AG04450 (cell line): ENCODE data around the gene TEX38. TPM values are rescaled to one million over a fixed set of nuclear protein-coding genes. Genes with fewer than 3 reads are reported as not detected.

Source experiments
- CTCF ChIA-PET: fragments of 300-600, 350-600 bp; formaldehyde crosslinking; extraction: SDS; loops from one replicate; lab custom pipeline; 2022; ENCODE audit warnings: antibody characterized with exemption, inconsistent platforms; lab: Charles Lee
- POLR2A ChIA-PET: fragments of 350-600 bp; formaldehyde crosslinking; extraction: SDS; loops from one replicate; lab custom pipeline; 2021; ENCODE audit warnings: antibody characterized with exemption, inconsistent platforms; lab: Yijun Ruan, JAX
- DNase-seq: peaks from one replicate; pipeline ENCODE4 v3.0.0-alpha.2; 2011; ENCODE audit warnings: low read depth, low spot score
- H3K27ac ChIP-seq: one replicate; pipeline ENCODE4 v1.5.1; 2012; ENCODE audit warnings: low read depth, low read length, control low read depth
- H3K27me3 ChIP-seq: one replicate; pipeline ENCODE4 v1.6.0; 2012; ENCODE audit warnings: low read length; ENCODE audit not compliant: control insufficient read depth, insufficient read depth
- H3K4me3 ChIP-seq: 2 replicates; pipeline ENCODE4 v1.5.1; 2011; ENCODE audit warnings: mild to moderate bottlenecking, low read depth, low read length, control low read depth
- H3K9me3 ChIP-seq: 2 replicates; pipeline ENCODE4 v1.5.1; 2012; ENCODE audit warnings: low read length; ENCODE audit not compliant: control insufficient read depth, insufficient read depth
- polyA plus RNA-seq: library from polyadenylated mRNA; depleted of rRNA; stranded (reverse); fragments of >200 nt; gene quantifications from 2 replicates; pipeline ENCODE4 v1.2.3, GENCODE V29; 2011
- TF ChIP-seq, protein P1 (sequence below): IDR thresholded peaks from 2 replicates; pipeline ENCODE4 v1.5.1; 2011; ENCODE audit warnings: low read depth, low read length, control low read depth, inconsistent platforms

Gene TEX38
- polyA plus RNA-seq, 1 experiment, result not detected

DNA sequence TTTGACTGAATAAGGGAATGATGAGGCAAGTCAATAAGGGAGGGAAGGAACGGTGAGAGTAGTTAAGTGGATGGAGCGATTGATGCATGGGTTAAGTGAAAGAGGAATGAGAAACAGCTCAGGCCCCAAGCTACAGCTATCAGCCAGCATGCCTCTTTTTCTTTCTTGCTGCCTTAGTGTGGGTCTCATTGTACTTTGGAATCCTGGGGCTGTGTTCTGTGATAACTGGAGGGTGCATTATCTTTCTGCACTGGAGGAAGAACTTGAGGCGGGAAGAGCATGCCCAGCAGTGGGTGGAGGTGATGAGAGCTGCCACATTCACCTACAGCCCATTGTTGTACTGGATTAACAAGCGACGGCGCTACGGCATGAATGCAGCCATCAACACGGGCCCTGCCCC is 1.0 kb downstream of the TEX38 start:
- no peaks in the 10 kb centered on the region for H3K27me3 ChIP-seq
- TF ChIP-seq, protein P1, sequence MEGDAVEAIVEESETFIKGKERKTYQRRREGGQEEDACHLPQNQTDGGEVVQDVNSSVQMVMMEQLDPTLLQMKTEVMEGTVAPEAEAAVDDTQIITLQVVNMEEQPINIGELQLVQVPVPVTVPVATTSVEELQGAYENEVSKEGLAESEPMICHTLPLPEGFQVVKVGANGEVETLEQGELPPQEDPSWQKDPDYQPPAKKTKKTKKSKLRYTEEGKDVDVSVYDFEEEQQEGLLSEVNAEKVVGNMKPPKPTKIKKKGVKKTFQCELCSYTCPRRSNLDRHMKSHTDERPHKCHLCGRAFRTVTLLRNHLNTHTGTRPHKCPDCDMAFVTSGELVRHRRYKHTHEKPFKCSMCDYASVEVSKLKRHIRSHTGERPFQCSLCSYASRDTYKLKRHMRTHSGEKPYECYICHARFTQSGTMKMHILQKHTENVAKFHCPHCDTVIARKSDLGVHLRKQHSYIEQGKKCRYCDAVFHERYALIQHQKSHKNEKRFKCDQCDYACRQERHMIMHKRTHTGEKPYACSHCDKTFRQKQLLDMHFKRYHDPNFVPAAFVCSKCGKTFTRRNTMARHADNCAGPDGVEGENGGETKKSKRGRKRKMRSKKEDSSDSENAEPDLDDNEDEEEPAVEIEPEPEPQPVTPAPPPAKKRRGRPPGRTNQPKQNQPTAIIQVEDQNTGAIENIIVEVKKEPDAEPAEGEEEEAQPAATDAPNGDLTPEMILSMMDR, result no peak
- no peak for DNase-seq
- H3K27ac ChIP-seq, result no peak overlapping the region
- ChIA-PET POLR2A (no interaction called here), CTCF (interaction anchor here (1.5 kb wide), 1 partner anchor 69 kb away, joined by 3 read pairs; the partner anchor contains the start of gene MKNK1)
- H3K9me3 ChIP-seq, result no peaks in the 10 kb centered on the region
- no peak overlapping the region for H3K4me3 ChIP-seq

DNA sequence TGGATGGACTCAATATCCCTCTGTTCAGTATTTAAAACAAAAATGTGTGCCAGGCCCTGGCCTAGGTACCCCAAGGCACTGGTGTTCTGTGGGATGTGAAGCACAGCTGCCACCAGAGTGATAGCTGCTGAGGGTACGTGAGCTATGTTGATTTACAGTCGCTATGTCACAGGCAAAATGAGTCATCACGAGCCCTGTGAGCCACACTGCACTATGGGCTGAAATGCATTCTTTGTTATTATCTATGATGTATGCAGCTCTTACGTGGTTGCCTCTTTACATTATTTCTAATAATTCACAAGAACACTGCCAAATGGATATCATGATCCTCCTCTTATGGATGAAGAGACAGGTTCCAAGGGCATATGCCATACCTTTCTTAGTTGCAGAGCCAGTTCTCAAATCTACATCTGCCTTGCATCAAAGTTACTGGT is 2.1 kb downstream of the TEX38 start:
- no peak for DNase-seq
- TF ChIP-seq, protein P1, result no peak
- Histone ChIP-seq H3K27ac (no peak overlapping the region), H3K27me3 (no peaks in the 10 kb centered on the region), H3K4me3 (no peak overlapping the region), H3K9me3 (no peaks in the 10 kb centered on the region)
- POLR2A ChIA-PET, result interaction anchor here (1.0 kb wide), 1 partner anchor 57 kb away, joined by 3 read pairs; the partner anchor contains the start of gene MOB3C
- CTCF ChIA-PET, result interaction anchor here (0.6 to 1.5 kb wide), 2 partner anchors 70 to 226 kb away, joined by 3 read pairs; partner anchors contain the start of gene MKNK1

DNA sequence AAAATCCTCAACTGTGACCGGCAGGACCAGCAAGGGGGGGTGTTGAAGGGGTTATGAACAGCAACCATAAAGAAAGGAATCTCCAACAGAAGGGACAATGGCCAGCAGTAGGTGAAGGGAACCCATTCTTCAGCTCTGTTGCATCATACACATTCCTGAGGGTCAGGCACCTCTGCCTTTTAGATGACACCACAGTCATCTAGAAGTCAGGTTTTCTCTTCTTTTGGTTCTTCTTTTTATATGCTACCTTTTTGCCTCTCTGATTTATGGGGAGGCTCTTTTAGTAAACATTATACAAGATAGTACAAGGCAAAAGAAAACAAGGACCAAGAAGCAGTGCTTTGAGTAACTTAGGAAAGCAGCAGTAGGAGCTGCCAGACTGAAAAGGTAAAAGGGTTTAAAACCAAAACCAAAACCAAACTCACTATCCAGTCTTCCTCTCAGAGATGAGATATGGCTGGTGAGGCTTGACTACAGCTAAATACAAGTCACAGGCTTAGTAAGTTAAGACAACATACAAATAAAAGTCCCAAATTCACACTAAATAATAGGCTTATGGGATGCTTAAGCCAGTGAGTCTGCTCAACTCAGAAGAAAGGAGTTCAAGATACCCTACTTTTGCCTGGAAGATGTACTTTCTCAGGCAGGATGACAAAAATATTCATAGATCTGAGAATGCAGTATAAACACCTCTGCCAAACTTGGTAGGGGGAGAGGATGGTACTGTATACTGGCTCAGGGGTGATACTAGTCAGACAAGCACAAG is 4.1 kb downstream of the TEX38 start:
- TF ChIP-seq, protein P1, result no peak
- H3K27ac ChIP-seq, result no peak overlapping the region
- no peak for DNase-seq
- ChIA-PET POLR2A (no interaction called here), CTCF (interaction anchor here (1.4 to 1.9 kb wide), 2 partner anchors 49 to 54 kb away, joined by 4 read pairs; no protein-coding TSS in a partner anchor)
- no peaks in the 10 kb centered on the region for H3K9me3 ChIP-seq
- no peak overlapping the region for H3K4me3 ChIP-seq
- no peaks in the 10 kb centered on the region for H3K27me3 ChIP-seq

DNA sequence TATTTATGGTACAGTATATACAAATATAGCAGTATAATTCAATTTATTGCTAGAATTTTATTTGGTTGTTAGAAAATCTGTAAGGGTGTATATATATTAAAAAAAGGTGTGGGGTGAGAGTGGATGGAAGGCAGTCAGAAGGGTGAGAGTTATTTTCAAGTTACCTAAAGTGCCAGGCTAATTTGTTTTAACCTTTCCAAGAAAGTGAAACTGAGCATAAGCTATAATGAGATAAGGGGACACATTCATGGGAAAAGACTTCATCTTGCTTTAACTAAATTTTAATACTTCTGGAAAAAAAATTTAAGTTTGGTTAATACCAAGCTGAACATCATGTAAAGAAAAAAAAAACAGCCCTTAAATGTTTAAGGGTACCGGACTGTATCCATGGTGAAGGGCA is 4.9 kb downstream of the TEX38 start:
- ChIA-PET CTCF (interaction anchor here (1.4 to 1.9 kb wide), 2 partner anchors 48 to 54 kb away, joined by 4 read pairs; no protein-coding TSS in a partner anchor), POLR2A (no interaction called here)
- Histone ChIP-seq H3K27ac (no peak overlapping the region), H3K9me3 (no peaks in the 10 kb centered on the region), H3K27me3 (no peaks in the 10 kb centered on the region), H3K4me3 (no peak overlapping the region)
- no peak for DNase-seq
- TF ChIP-seq, protein P1, result no peak

DNA sequence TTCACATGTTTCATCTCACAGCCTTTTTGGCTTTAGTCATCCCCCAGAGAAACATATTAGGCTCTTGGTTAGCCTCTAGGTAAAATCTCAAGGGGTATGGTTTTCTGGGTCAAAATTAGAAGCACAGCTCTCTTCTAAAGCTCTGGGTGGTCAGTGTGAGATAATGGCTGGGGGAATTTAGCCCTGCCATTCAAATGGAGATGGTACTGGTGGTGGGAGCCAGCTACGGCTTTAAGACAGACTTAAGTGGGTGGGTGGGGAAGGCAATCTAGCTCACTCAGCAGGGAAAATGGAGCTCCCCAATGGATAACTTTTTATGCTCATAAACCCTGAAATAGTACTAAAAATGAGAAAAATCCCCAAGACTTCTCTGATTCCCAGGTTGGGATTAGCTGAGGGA is 5.7 kb downstream of the TEX38 start:
- no peak overlapping the region for H3K27ac ChIP-seq
- CTCF ChIA-PET, result interaction anchor here (0.6 to 1.9 kb wide), 3 partner anchors 47 to 231 kb away, joined by 3 to 4 read pairs (median 4); no protein-coding TSS in a partner anchor
- TF ChIP-seq, protein P1, result no peak

More for the DNA sequence above, 5.7 kb downstream of the TEX38 start:
- Histone ChIP-seq H3K27me3 (no peaks in the 10 kb centered on the region), H3K4me3 (no peak overlapping the region), H3K9me3 (no peaks in the 10 kb centered on the region)
- no peak for DNase-seq
- POLR2A ChIA-PET, result no interaction called here
